AG04450 (cell line): Measurements from ENCODE around the gene MICAL3. TPM values are rescaled to one million over a fixed set of nuclear protein-coding genes. Genes with fewer than 3 reads are reported as not detected.
"Not testable (repeated sequence)": the region's sequence is repeated elsewhere in the genome, so short reads cannot be mapped to it uniquely, and the experiment has no call there.

ENCODE experiments used
- CTCF ChIA-PET: fragments of 300-600, 350-600 bp; formaldehyde crosslinking; extraction: SDS; loops from one replicate; lab custom pipeline; 2022; ENCODE audit warnings: antibody characterized with exemption, inconsistent platforms; lab: Charles Lee
- POLR2A ChIA-PET: fragments of 350-600 bp; formaldehyde crosslinking; extraction: SDS; loops from one replicate; lab custom pipeline; 2021; ENCODE audit warnings: antibody characterized with exemption, inconsistent platforms; lab: Yijun Ruan, JAX
- DNase-seq: peaks from one replicate; pipeline ENCODE4 v3.0.0-alpha.2; 2011; ENCODE audit warnings: low read depth, low spot score
- H3K27ac ChIP-seq: one replicate; pipeline ENCODE4 v1.5.1; 2012; ENCODE audit warnings: low read depth, low read length, control low read depth
- H3K27me3 ChIP-seq: one replicate; pipeline ENCODE4 v1.6.0; 2012; ENCODE audit warnings: low read length; ENCODE audit not compliant: control insufficient read depth, insufficient read depth
- H3K4me3 ChIP-seq: 2 replicates; pipeline ENCODE4 v1.5.1; 2011; ENCODE audit warnings: mild to moderate bottlenecking, low read depth, low read length, control low read depth
- H3K9me3 ChIP-seq: 2 replicates; pipeline ENCODE4 v1.5.1; 2012; ENCODE audit warnings: low read length; ENCODE audit not compliant: control insufficient read depth, insufficient read depth
- polyA plus RNA-seq: library from polyadenylated mRNA; depleted of rRNA; stranded (reverse); fragments of >200 nt; gene quantifications from 2 replicates; pipeline ENCODE4 v1.2.3, GENCODE V29; 2011
- TF ChIP-seq, protein P1 (sequence below): IDR thresholded peaks from 2 replicates; pipeline ENCODE4 v1.5.1; 2011; ENCODE audit warnings: low read depth, low read length, control low read depth, inconsistent platforms

The MICAL3 gene
- polyA plus RNA-seq, 1 experiment, result 17.8 TPM

DNA sequence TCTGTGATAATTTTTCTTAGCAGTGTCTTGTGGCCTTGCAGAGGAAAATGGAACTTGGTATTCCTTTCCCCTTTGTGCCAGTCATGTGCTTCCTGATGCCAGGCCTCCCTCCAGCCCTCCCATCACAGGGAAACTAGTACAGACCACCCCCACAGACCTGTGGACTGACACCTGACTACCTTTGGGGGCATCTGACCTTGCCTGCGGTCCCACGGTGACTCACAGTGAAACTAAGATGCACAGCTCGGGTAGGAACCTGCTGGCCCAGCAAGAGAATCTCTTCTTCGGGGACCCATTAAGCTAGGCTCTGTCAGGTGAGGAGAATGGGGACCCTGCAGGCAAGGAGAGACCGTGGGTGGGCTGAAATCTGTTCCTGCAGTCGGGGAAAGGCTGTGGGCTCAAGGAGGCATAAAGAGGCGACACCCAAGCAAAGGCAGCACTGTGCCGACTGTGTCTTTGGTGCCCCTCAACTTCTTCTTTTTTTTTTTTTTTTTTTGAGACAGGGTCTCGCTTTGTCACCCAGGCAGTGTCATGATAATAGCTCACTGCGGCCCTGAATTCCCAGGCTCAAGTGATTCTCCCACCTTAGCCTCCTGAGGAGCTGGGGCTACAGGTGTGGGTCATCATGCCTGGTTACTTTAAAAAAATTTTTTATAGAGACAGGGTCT, 32.6 kb upstream of the MICAL3 start:
- H3K27me3 ChIP-seq, result no peaks in the 10 kb centered on the region
- ChIA-PET POLR2A (interaction anchor here (0.6 to 2.2 kb wide), 4 partner anchors 23 to 167 kb away, joined by 3 to 6 read pairs (median 4); no protein-coding TSS in a partner anchor), CTCF (interaction anchor here (0.6 to 3.4 kb wide), 3 partner anchors 8 to 227 kb away, joined by 4 to 26 read pairs (median 4); no protein-coding TSS in a partner anchor)
- H3K9me3 ChIP-seq, result no peaks in the 10 kb centered on the region
- H3K4me3 ChIP-seq, result no peak overlapping the region
- peak overlapping the region; percentile 81 for H3K27ac ChIP-seq
- TF ChIP-seq, protein P1, sequence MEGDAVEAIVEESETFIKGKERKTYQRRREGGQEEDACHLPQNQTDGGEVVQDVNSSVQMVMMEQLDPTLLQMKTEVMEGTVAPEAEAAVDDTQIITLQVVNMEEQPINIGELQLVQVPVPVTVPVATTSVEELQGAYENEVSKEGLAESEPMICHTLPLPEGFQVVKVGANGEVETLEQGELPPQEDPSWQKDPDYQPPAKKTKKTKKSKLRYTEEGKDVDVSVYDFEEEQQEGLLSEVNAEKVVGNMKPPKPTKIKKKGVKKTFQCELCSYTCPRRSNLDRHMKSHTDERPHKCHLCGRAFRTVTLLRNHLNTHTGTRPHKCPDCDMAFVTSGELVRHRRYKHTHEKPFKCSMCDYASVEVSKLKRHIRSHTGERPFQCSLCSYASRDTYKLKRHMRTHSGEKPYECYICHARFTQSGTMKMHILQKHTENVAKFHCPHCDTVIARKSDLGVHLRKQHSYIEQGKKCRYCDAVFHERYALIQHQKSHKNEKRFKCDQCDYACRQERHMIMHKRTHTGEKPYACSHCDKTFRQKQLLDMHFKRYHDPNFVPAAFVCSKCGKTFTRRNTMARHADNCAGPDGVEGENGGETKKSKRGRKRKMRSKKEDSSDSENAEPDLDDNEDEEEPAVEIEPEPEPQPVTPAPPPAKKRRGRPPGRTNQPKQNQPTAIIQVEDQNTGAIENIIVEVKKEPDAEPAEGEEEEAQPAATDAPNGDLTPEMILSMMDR, result no peak
- DNase-seq, result no peak

DNA sequence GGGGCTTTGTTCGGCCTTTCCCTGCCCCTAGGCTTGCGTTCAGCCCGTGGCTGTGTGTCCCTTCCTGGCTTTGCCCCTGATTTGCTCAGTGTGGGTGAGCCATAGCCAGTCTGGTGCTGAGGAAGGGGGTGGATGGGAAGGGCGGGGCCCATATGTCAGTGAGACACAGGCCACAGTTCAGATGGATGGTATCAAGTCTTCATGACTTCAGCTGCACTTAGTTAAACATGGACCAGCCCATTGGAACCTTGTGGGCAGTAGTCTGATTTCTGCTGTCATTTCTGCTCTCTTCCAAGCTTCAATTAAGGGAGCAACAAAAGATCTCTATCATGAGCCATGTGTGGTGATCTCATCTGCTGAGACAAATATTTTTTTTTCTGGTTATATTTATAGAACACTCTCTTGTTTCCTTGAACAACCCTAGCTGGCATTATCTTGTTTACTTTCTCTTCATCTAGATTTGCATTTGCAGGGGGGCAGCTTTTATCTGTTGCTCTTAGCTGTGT, 31.9 kb upstream of the MICAL3 start:
- Histone ChIP-seq H3K27me3 (no peaks in the 10 kb centered on the region), H3K4me3 (no peak overlapping the region), H3K27ac (peak overlapping the region; percentile 81), H3K9me3 (no peaks in the 10 kb centered on the region)
- ChIA-PET POLR2A (interaction anchor here (1.3 to 2.2 kb wide), 2 partner anchors 23 to 24 kb away, joined by 3 to 6 read pairs; no protein-coding TSS in a partner anchor), CTCF (interaction anchor here (0.6 to 3.4 kb wide), 2 partner anchors 20 to 22 kb away, joined by 3 to 26 read pairs; no protein-coding TSS in a partner anchor)
- TF ChIP-seq, protein P1, result no peak
- no peak for DNase-seq

DNA sequence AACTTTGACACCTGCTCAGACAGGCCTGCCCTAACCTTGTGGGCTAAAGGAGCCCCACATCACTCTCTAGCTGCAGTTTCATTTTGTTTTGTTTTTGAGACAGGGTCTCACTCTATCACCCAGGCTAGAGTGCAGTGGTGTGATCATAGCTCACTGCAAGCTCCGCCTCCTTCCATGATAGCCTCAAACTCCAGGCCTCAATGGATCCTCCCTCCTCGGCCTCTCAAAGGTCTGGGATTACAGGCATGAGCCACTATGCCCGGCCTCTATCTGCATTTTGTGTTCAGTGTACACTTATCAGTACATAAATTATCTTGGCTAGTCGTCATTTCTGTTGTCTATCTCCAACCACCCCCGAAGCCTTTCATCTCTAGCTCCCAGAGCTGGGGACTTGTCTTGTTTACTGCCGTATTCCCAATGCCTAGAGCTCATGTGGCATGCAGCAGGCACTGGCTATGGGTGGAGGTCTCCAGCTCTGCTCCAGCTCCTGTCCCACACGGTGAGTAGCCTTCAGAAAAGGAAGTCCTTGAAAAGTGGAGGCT, 31.3 kb upstream of the MICAL3 start:
- no peak for DNase-seq
- Histone ChIP-seq H3K9me3 (no peaks in the 10 kb centered on the region), H3K4me3 (no peak overlapping the region), H3K27me3 (no peaks in the 10 kb centered on the region), H3K27ac (peak overlapping the region; percentile 81)
- ChIA-PET CTCF (interaction anchor here (0.6 to 3.4 kb wide), 2 partner anchors 20 to 22 kb away, joined by 3 to 26 read pairs; no protein-coding TSS in a partner anchor), POLR2A (interaction anchor here (1.3 to 2.2 kb wide), 2 partner anchors 22 to 24 kb away, joined by 3 to 6 read pairs; no protein-coding TSS in a partner anchor)
- TF ChIP-seq, protein P1, result no peak

DNA sequence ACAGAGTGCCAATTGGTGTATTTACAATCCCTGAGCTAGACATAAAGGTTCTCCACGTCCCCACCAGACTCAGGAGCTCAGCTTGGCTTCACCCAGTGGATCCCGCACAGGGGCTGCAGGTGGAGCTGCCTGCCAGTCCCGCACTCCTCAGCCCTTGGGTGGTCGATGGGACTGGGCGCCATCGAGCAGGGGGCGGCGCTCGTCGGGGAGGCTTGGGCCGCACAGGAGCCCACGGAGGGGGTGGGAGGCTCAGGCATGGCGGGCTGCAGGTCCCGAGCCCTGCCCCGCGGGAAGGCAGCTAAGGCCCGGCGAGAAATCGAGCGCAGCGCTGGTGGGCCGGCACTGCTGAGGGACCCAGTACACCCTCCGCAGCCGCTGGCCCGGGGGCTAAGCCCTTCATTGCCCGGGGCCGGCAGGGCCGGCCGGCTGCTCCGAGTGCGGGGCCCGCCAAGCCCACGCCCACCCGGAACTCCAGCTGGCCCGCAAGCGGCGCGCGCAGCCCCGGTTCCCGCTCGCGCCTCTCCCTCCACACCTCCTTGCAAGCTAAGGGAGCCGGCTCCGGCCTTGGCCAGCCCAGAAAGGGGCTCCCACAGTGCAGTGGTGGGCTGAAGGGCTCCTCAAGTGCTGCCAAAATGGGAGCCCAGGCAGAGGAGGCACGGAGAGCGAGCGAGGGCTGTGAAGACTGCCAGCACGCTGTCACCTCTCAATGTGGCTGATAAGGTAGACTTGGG, 29.0 kb upstream of the MICAL3 start:
- CTCF ChIA-PET, H3K4me3 ChIP-seq, H3K9me3 ChIP-seq, H3K27ac ChIP-seq, DNase-seq, H3K27me3 ChIP-seq: not testable (repeated sequence)
- POLR2A ChIA-PET, result interaction anchor here (0.6 kb wide), 1 partner anchor 300 kb away, joined by 6 read pairs; no protein-coding TSS in a partner anchor

DNA sequence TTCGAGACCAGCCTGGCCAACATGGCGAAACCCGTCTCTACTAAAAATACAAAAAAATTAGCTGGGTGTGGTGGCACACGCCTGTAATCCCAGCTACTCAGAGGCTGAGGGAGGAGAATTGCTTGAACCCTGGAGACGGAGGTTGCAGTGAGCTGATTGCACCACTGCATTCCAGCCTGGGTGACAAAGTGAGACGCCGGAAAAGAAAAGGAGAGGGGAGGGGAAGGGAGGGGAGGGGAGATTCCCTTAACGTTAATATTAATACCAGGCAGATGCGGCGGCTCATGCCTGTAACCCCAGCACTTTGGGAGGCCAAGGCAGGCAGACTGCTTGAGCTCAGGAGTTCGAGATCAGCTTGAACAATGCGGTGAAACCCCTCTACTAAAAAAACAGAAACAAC, 26.8 kb upstream of the MICAL3 start:
- POLR2A ChIA-PET, result interaction anchor here (0.6 kb wide), 1 partner anchor 13 kb away, joined by 15 read pairs; no protein-coding TSS in a partner anchor
- CTCF ChIA-PET, H3K27me3 ChIP-seq, H3K4me3 ChIP-seq, H3K9me3 ChIP-seq, H3K27ac ChIP-seq, DNase-seq: not testable (repeated sequence)
